ENCODE measurements around the gene UPK3BL2.
"Not testable (repeated sequence)": the region's sequence is repeated elsewhere in the genome, so short reads cannot be mapped to it uniquely, and the experiment has no call there.

UPK3BL2 gene

DNA sequence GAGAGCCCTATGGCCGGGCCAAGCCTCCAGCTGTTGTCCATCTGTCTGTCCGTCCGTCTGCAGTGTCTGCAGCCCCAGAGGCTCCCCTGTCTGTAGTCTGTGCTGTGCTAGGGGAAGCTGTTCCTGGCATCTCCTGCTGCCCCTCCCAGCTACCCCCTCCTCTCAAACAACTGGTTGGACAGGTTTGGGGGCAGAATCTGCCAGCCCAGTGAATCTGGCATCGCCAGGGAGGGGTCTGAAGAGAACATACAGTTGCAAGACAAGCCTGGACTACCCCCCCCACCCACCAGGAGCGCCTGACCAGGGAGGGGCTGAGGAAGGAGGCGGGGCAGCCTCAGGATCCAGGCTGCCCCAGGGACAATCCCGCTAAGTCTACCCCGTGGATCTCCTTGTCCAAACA, at the start of gene UPK3BL2:
UPK3BL2 (minus strand) TSS at position 101 of the 400 bp plus-strand sequence; CDS start at position 41, 60 bp downstream.
- not testable (repeated sequence) for DNase-seq

DNA sequence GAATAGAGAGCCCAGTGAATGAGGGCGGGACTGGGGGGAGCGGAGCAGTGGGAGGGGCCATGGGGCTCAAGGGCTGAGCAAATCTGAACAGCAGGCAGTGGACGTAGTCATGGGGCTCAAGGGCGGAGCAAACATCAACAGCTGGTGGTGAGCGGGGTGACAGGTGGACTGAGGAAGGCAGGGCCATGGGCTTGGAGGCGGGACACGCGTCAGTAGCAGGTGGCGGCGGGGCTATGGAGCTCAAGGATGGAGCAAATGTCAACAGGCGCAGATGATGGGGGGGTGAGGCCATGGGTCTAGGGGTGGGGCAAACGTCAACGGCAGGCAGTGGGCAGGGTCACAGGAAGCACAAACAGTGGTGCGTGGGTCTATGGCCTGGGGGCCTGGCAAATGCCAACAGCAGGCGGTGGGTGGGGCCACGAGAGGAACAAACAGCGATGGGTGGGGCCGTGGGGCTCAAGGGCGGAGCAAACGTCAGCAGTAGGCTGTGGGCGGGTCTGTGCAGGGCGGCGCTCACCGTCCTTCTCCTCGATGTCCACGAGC, 49.1 kb upstream of the UPK3BL2 start:
- peak; percentile 12 to 24 for DNase-seq

- not testable (repeated sequence) for DNase-seq
Measured at GRCh38 chr7:102589857-102590256, 46.4 kb upstream of the UPK3BL2 start.

DNA sequence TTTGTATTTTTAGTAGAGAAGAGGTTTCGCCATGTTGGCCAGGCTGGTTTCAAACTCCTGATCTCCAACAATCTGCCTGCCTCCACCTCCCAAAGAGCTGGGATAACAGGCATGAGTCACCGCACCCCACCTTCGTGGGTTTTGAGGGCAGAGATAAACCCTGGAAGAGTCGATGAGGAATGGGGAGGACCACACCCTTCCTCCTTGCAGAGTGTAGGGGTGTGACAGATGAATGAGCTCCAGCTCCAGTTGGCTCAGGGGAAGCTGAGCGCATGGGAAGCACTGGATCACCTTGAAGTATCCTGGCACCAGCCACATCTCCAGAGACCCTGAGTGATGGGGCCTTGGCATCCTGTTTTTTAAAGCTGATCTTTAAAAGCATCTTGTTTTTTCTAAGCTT, 40.0 kb upstream of the UPK3BL2 start:
- not testable (repeated sequence) for DNase-seq

DNA sequence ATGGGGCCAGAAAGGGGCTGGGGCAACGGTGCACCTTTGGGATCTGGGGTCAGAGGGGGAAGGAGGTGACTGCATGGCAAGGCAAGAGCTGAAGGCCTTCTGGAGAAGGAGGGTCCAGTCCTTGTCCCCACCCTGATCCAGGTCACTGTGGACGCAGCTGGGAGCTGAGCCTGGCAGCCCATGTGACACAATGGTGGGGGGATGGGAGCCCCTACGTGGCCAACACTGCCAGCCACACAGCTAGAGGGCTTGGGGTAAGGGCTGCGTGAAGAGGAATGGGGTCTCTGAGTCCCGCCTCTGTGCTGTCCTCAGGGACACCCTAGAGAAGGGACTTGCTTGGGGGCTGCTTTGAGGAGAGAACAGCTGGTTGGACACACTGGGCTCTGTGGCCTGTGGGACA, 38.2 kb upstream of the UPK3BL2 start:
- not testable (repeated sequence) for DNase-seq

DNA sequence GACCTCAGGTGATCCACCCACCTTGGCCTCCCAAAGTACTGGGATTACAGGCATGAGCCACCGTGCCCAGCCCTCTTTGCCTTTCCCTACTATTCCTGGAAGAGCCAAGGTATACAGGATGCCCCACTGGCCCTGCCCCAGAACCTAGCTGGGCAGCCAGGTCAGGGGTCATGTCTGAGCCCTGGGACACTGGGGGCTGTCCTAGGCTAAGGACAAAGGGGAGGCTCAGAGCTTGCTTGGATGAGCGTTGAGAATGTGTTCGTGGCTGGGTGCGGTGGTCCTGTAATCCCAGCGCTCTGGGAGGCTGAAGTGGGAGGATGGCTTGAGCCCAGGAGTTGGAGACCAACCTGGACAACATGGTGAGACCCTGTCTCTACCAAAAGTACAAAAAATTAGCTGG, 35.0 kb upstream of the UPK3BL2 start:
- not testable (repeated sequence) for DNase-seq

DNA sequence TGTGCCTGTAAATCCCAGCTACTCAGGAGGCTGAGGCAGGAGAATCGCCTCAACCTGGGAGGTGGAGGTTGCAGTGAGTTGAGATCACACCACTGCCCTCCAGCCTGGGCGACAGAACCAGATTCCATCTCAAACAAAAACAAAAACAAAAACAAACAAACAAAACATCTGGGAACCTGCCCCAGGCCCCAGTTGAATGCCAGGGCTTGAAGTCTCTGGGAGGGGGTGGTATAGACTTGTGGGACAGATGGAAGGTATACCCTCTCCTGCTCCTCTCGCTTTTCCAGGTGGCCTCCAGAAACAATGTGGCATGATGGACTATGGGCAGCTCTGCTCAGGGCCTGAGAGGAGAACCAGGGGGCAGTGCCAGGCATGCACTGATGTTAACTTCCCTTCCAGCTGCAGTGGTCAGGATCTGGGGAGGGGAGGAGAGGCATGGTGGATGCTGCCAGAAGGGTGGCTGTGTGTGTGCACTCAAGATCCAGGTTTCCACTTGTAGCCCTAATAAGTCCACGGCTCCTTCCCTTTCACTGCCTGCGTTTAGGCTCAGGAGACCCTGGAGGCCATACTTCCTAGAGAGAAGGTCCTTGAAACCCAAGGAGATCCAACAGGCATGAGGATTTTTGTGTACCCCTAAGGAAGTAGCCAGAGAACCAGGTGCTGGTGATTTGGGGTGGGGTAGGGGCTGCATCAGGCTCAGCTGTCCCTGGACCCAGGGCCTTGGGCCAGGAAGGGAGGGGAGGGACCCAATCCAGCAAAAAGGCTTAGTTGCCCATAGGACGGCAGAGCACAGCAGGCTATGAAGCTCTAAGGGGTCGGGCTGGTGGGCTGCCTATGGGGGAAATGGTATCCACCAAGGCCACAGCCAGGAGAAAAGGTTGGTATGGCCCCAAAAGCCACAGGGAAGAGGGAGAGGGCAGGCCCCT, 34.1 kb upstream of the UPK3BL2 start:
- not testable (repeated sequence) for DNase-seq

DNA sequence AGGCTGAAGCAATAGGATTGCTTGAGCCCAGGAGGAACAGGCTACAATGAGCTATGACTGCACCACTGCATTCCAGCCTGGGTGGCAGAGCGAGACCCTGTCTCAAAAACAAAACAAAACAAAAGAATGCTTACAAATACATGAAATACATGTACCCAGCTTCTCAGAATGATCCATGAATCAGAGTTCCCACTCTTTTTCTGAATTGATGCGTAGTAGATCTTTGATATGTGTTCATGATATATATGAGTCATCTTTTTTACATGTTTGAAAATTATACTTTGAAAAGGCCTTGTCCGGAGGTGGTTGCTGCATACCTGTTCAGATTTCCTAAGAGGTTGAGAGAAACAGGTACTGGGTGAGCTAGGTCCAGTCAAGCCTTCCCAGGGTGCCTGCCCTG, 32.9 kb upstream of the UPK3BL2 start:
- not testable (repeated sequence) for DNase-seq

DNA sequence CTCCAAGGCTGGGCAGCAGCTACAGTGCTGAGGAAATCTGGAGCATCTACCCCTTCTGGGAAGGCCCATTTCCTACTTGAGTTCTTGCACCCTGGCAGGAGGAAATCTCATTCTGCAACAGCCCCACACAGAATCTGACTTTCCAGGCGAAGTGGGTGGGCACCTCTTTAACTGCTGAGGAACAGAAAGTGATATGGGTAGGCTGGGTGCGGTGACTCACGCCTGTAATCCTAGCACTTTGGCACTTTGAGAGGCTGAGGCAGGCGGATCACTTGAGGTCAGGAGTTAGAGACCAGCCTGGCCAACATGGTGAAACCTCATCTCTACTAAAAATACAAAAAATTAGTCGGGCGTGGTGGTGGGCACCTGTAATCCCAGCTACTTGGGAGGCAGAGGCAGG, 31.1 kb upstream of the UPK3BL2 start:
- not testable (repeated sequence) for DNase-seq

GRCh38 chr7:102572261-102573239, 29.1 kb upstream of the UPK3BL2 start, which contains the start of gene POLR2J3:
POLR2J3 (minus strand) TSS chr7:102572583; CDS start chr7:102572521, 62 bp downstream.
- DNase-seq: peak; percentile 97 to 99

GRCh38 chr7:102568620-102569019, 25.1 kb upstream of the UPK3BL2 start:
- not testable (repeated sequence) for DNase-seq

GRCh38 chr7:102550808-102551422, 7.4 kb upstream of the UPK3BL2 start, which contains the start of gene SPDYE2:
SPDYE2 (plus strand) TSS chr7:102551226; CDS start chr7:102553256, 2,030 bp downstream.
- DNase-seq: not testable (repeated sequence)

GRCh38 chr7:102546353-102546752, 2.9 kb upstream of the UPK3BL2 start:
- DNase-seq: not testable (repeated sequence)

DNA sequence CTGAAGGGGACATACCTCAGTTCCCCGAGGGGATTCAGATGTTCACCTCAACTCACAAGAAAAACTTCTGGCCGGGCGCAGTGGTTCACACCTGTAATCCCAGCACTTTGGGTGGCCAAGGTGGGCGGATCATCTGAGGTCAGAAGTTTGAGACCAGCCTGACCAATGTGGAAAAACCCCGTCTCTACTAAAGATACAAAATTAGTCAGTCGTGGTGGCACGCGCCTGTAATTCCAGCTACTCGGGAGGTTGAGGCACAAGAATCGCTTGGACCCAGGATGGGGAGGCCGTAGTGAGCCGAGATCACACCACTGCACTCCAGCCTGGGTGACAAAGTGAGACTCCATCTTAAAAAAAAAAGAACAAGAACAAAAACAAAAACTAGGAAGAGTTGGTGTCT, 1.8 kb upstream of the UPK3BL2 start:
- DNase-seq: not testable (repeated sequence)

DNA sequence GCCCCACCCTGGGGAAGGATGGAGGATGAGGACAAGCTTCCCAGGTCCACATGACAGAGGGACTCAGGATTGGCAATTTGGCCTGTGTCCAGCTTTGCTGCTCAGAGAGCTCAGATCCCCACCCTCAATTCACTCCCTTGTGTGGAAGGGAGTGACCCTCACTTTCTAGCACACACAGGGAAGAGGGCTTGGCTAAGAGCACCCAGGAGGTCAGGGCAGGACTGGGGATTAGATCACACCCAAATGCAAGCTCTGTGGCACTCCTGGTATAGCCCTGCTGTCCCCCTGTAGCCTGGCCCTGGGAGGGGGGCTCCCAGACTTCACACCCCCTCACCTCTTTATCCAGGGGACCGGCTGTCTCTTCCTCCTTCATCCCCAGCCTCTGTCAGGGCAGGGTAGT, 876 bp upstream of the UPK3BL2 start:
- not testable (repeated sequence) for DNase-seq

DNA sequence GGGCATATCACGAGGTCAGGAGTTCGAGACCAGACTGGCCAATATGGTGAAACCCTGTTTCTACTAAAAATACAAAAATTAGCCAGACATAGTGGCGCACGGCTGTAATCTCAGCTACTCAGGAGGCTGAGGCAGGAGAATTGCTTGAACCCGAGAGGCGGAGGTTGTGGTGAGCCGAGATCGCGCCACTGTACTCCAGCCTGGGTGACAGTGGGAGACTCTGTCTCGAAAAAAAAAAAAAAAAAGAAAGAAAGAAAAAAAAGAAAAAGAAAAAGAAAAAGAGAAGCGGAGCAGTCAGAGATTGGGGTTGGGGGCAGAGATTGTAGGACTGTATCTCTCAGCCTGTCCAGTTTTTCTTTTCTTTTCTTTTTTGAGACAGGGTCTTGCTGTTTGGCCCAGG, 725 bp downstream of the UPK3BL2 start:
- not testable (repeated sequence) for DNase-seq

- not testable (repeated sequence) for DNase-seq
Measured at GRCh38 chr7:102542083-102542482, 1.4 kb downstream of the UPK3BL2 start.

- not testable (repeated sequence) for DNase-seq
Measured at GRCh38 chr7:102540604-102541003, 2.9 kb downstream of the UPK3BL2 start.

DNA sequence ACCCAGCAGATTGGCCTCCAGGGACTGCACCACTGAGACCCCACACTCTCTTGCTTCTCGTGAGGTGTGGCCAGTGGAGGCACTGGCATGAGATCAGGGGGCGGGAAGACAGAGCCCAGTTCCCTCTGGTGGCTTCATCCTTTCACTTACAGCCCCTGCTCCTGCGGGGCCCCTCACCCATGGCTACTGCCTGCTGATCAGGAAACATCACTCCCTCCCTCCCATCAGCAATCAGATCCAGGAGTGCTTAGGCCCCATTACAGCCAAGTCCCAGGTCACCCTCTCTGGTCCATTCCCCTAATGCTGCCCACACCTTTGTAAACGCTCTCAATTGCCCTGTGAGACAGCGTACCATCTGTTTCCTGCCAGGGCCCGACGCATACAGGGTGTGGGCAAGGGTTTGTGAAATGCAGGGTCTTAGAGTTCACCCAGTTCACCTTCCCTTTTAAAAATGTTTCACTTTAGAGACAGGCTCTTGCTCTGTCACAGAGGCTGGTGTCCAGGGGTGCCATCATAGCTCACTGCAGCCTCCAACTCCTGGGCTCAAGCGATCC, 8.4 kb downstream of the UPK3BL2 start:
- not testable (repeated sequence) for DNase-seq

- DNase-seq: not testable (repeated sequence)
Measured at GRCh38 chr7:102532127-102532526, 11.4 kb downstream of the UPK3BL2 start.

GRCh38 chr7:102531583-102531982, 11.9 kb downstream of the UPK3BL2 start:
- DNase-seq: not testable (repeated sequence)
